ENCODE measurements around the gene SLC25A34.
A peak's percentile ranks its signal among the peaks of the same experiment; 100 is the strongest.
"Not testable (repeated sequence)": the region's sequence is repeated elsewhere in the genome, so short reads cannot be mapped to it uniquely, and the experiment has no call there.

The SLC25A34 gene

DNA sequence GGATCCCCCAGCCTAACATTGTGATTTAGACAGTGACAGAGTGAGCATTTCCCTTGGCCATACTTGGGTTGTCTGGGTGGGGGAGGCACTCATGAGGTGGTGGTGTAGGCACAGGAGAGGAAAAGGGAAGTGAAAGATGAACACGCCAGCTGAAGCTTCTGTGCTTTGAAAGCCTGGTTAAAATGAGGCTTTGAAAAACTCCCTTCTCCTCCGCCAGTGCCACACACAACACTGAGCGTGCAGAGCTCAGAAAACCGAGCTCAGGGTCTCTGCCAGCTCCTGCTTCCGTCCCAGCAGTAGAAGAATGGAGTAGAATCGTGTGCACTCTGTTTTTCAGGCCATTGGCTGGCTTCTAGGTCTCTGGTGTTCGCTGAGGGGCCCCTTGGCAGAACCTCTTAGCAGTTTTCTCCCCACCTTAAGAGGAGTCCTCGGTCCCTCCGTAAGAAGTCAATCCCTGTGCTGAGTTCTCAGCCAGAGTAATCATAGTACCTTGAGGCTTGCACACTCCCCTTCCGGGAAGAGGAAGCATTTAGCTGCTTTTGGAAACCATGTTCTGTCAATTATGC lies 39.0 kb upstream of the SLC25A34 start:
- no peak overlapping the region for H3K4me3 ChIP-seq (replicated peaks; ENCODE audit: low read depth, low read length)
- TF ChIP-seq, protein P1, sequence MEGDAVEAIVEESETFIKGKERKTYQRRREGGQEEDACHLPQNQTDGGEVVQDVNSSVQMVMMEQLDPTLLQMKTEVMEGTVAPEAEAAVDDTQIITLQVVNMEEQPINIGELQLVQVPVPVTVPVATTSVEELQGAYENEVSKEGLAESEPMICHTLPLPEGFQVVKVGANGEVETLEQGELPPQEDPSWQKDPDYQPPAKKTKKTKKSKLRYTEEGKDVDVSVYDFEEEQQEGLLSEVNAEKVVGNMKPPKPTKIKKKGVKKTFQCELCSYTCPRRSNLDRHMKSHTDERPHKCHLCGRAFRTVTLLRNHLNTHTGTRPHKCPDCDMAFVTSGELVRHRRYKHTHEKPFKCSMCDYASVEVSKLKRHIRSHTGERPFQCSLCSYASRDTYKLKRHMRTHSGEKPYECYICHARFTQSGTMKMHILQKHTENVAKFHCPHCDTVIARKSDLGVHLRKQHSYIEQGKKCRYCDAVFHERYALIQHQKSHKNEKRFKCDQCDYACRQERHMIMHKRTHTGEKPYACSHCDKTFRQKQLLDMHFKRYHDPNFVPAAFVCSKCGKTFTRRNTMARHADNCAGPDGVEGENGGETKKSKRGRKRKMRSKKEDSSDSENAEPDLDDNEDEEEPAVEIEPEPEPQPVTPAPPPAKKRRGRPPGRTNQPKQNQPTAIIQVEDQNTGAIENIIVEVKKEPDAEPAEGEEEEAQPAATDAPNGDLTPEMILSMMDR (IDR thresholded peaks at IDR 0.05; ENCODE audit: low read depth, low read length, missing control alignments): no peak
- DNase-seq (ENCODE audit: extremely low read depth, low read depth): no peak

DNA sequence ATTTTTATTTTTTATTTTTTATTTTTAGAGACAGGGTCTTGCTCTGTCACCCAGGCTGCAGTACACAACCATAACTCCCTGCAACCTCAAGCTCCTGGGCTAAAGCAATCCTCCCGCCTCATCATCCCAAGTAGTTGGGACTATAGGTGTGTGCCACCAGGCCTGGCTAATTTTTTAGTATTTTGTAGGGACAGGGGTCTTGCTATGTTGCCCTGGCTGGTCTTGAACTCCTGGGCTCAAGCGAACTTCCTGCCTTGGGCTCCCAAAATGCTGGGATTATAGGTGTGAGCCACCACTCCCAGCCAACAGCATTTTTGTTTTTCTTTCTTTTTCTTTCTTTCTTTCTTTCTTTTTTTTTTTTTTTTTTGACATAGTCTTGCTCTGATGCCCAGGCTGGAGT lies 37.9 kb upstream of the SLC25A34 start:
- no peak overlapping the region for H3K4me3 ChIP-seq (replicated peaks; ENCODE audit: low read depth, low read length)
- TF ChIP-seq, protein P1 (IDR thresholded peaks at IDR 0.05; ENCODE audit: low read depth, low read length, missing control alignments): no peak
- DNase-seq (ENCODE audit: extremely low read depth, low read depth): no peak

DNA sequence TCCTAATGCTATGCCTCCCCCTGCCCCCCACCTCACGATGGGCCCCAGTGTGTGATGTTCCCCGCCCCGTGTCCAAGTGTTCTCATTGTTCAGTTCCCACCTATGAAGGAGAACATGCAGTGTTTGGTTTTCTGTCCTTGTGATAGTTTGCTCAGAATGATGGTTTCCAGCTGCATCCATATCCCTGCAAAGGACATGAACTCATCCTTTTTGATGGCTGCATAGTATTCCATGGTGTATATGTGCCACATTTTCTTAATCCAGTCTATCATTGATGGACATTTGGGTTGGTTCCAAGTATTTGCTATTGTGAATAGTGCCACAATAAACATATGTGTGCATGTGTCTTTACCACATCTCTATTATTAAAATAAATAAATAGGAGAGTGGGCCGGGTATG lies 36.7 kb upstream of the SLC25A34 start:
- not testable (repeated sequence) for DNase-seq (ENCODE audit: extremely low read depth, low read depth); H3K4me3 ChIP-seq (replicated peaks; ENCODE audit: low read depth, low read length)

DNA sequence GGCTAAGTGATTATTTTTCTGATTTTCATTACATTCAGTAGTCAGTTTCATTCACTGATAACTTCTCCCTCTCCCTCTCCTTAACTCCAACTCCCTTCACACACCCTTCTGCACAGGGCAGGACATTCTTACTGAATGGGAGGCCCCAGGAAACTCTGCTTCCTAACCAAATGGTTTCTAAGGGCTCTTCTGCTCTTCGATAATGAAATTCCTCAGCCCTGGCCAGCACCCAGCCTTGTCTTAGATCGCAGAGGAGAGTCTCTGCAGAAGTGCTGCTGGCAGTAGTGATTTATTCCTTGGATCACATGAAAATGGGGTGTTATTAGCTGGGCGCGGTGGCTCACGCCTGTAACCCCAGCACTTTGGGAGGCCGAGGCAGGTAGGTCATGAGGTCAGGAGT lies 35.5 kb upstream of the SLC25A34 start:
- TF ChIP-seq, protein P1 (IDR thresholded peaks at IDR 0.05; ENCODE audit: low read depth, low read length, missing control alignments): no peak
- no peak for DNase-seq (ENCODE audit: extremely low read depth, low read depth)
- H3K4me3 ChIP-seq (replicated peaks; ENCODE audit: low read depth, low read length): no peak overlapping the region

DNA sequence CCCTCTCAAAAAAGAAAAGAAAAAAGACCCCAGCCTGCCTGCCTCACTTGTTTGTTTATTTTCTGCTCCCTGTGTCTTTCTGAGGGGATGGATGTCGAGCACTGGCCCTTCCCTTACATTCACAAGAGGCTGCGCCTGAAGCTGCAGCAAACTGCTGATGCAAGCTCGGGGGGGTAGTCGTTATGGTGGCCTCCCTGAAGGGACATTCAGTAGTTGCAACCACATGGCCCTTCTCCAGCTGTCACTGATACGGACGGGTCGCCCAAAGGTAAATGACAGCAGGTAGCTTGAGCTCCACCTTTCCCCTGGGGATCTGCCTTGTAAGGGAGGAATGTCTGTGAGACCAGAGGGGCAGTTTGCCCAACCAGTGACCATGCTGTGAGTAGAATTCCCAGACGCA lies 34.3 kb upstream of the SLC25A34 start:
- DNase-seq (ENCODE audit: extremely low read depth, low read depth): no peak
- no peak overlapping the region for H3K4me3 ChIP-seq (replicated peaks; ENCODE audit: low read depth, low read length)
- TF ChIP-seq, protein P1 (IDR thresholded peaks at IDR 0.05; ENCODE audit: low read depth, low read length, missing control alignments): no peak

DNA sequence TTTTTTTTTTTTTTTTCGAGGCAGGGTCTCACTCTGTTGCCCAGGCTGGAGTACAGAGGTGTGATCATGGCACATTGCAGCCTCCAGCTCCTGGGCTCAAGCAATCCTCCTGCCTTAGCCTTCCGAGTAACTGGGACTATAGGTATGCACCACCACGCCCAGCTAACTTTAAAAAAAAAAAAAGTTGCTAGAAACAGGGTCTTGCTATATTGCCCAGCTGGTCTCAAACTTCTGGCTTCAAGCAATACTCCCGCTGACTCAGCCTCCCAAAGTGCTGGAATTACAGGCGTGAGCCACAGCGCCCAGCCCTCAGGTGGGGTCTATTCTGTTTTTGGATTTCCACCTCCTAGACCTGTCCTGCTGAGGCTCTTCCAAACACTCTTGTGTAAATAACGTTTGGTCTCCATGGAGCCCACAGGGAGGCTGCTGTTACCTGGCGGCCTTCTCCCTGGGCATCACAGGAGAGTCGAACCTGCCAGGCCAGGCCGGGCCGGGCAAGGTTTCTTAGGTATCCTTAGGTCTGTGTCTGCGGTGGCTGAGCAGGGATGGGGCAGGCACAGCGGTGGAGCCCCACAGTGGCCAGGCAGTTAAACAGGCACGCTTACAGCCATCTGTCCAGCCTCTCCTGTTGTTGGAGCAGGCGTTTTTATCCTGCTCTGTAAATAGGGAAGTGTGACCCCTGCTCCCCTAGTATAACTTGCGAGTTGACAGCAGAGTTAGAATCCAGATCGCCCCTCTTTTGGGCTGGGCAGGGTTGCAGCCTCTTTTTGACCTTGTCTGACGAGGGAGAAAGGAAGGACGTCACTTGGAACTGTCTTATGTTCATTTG lies 33.1 kb upstream of the SLC25A34 start:
- no peak overlapping the region; the same call in 1 of the 2 replicates for H3K4me3 ChIP-seq (replicated peaks; ENCODE audit: low read depth, low read length)
- no peak for DNase-seq (ENCODE audit: extremely low read depth, low read depth)
- TF ChIP-seq, protein P1 (IDR thresholded peaks at IDR 0.05; ENCODE audit: low read depth, low read length, missing control alignments): peak; percentile 25

DNA sequence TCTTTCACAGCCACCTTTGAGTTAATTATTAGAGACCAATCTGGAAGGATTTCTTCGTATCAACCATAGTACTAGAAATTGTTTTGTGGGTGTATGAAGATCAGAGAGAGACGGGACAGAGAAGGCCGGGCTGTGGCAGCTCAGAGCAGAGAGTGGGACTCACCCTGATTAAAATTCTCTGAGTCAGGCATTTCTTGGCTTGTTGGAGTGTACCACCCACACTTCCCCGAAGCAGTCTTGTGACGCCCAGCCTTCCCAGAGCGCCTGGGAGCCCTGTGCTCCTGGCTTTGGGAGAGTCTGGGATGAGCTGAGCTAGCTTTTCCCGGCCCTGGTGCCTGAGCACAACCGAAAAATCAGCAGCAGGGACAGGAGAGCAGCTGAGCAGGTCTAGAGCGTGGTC lies 32.5 kb upstream of the SLC25A34 start:
- no peak overlapping the region; the same call in 1 of the 2 replicates for H3K4me3 ChIP-seq (replicated peaks; ENCODE audit: low read depth, low read length)
- TF ChIP-seq, protein P1 (IDR thresholded peaks at IDR 0.05; ENCODE audit: low read depth, low read length, missing control alignments): no peak
- peak; percentile 50 for DNase-seq (ENCODE audit: extremely low read depth, low read depth)

Data from HFF-Myc (cell line).